ENCODE data around the gene FBXO21. TPM values are rescaled to one million over a fixed set of nuclear protein-coding genes. Genes with fewer than 3 reads are reported as not detected.

The FBXO21 gene
- polyA plus RNA-seq, 1 donor (not counting 4 experiments of a cell fraction or from before 2014, with no cell fraction given), result 21.9 TPM

DNA sequence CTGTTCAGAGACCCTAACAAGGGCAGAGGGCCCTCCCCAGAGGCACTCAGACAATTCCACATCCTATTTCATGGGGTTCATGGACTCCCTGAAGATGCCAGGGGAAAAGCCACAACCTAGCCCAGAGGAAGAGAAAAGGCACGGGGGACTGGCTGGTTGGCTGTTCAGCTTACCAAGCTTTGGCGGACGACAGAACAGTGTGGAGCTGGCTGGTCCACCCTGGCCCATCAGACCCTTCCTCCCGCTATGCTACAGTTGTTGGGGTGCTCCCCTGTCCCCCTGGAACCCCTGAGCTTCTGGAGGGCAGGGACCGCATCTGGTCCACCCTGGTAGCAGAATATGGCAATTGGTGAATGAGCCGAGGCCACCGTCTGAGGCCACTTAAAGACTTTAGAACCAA, 97.4 kb downstream of the FBXO21 start:
- FAIRE-seq (no peak), DNase-seq (ENCODE audit: low read depth, low spot score) (no peak)
- Histone ChIP-seq H3K4me1 (ENCODE audit: control insufficient read depth, extremely low read depth, insufficient read depth, low read length) (no peaks in the 10 kb centered on the region), H3K9me1 (ENCODE audit: control insufficient read depth, extremely low read depth, insufficient read depth, low read length) (no peaks in the 10 kb centered on the region), H4K20me1 (ENCODE audit: control insufficient read depth, extremely low read depth, insufficient read depth, low read length) (no peaks in the 10 kb centered on the region), H3K79me2 (ENCODE audit: control insufficient read depth, insufficient read depth, low read length) (no peaks in the 10 kb centered on the region), H3K27me3 (ENCODE audit: control insufficient read depth, extremely low read depth, insufficient read depth, low read length) (peaks cover 19% of the 10 kb centered on the region), H3K27ac (ENCODE audit: control insufficient read depth, insufficient read depth, low read length) (no peak overlapping the region), H2AFZ (ENCODE audit: control insufficient read depth, low read length) (no peak overlapping the region), H3K4me2 (ENCODE audit: control insufficient read depth, extremely low read depth, insufficient read depth, low read depth, low read length) (no peak overlapping the region), H3K9me3 (ENCODE audit: control insufficient read depth, low read depth, low read length) (no peaks in the 10 kb centered on the region), H3K9ac (ENCODE audit: control insufficient read depth, extremely low read depth, insufficient read depth, low read length) (no peak overlapping the region), H3K36me3 (ENCODE audit: control insufficient read depth in 2 of 2, extremely low read depth in 1 of 2, insufficient read depth in 2 of 2, low read length in 2 of 2) (no peaks in the 10 kb centered on the region), H3K4me3 (ENCODE audit: control insufficient read depth in 2 of 3, extremely low read depth in 1 of 3, insufficient read depth in 2 of 3, low read depth in 1 of 3, low read length in 3 of 3) (no peak overlapping the region)
- TF ChIP-seq, protein P1, sequence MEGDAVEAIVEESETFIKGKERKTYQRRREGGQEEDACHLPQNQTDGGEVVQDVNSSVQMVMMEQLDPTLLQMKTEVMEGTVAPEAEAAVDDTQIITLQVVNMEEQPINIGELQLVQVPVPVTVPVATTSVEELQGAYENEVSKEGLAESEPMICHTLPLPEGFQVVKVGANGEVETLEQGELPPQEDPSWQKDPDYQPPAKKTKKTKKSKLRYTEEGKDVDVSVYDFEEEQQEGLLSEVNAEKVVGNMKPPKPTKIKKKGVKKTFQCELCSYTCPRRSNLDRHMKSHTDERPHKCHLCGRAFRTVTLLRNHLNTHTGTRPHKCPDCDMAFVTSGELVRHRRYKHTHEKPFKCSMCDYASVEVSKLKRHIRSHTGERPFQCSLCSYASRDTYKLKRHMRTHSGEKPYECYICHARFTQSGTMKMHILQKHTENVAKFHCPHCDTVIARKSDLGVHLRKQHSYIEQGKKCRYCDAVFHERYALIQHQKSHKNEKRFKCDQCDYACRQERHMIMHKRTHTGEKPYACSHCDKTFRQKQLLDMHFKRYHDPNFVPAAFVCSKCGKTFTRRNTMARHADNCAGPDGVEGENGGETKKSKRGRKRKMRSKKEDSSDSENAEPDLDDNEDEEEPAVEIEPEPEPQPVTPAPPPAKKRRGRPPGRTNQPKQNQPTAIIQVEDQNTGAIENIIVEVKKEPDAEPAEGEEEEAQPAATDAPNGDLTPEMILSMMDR (optimal IDR thresholded peaks at IDR 0.05 in 1 of 3, IDR thresholded peaks at IDR 0.05 in 1 of 3, conservative IDR thresholded peaks at IDR 0.05 in 1 of 3; ENCODE audit: extremely low read depth in 1 of 3, insufficient read depth in 2 of 3, low read length in 3 of 3), result no peak
- no peak for TF ChIP-seq EZH2 (IDR thresholded peaks at IDR 0.05; ENCODE audit: low read length)
- dilution Hi-C loops (cut with MboI; ENCODE audit: extremely low pct_ligation_motif_present, low sequenced_read_pairs), result no loop called here

GRCh38 chr12:117092511-117092780, 97.8 kb downstream of the FBXO21 start:
- H3K4me2 ChIP-seq (ENCODE audit: control insufficient read depth, extremely low read depth, insufficient read depth, low read depth, low read length), result no peak overlapping the region
- H3K79me2 ChIP-seq (ENCODE audit: control insufficient read depth, insufficient read depth, low read length), result no peaks in the 10 kb centered on the region
- H4K20me1 ChIP-seq (ENCODE audit: control insufficient read depth, extremely low read depth, insufficient read depth, low read length), result no peaks in the 10 kb centered on the region
- H3K36me3 ChIP-seq (ENCODE audit: control insufficient read depth in 2 of 2, extremely low read depth in 1 of 2, insufficient read depth in 2 of 2, low read length in 2 of 2), result no peaks in the 10 kb centered on the region
- no peak overlapping the region for H3K4me3 ChIP-seq (ENCODE audit: control insufficient read depth in 2 of 3, extremely low read depth in 1 of 3, insufficient read depth in 2 of 3, low read depth in 1 of 3, low read length in 3 of 3)
- peaks cover 15% of the 10 kb centered on the region for H3K27me3 ChIP-seq (ENCODE audit: control insufficient read depth, extremely low read depth, insufficient read depth, low read length)
- no peaks in the 10 kb centered on the region for H3K9me3 ChIP-seq (ENCODE audit: control insufficient read depth, low read depth, low read length)
- no peaks in the 10 kb centered on the region for H3K9me1 ChIP-seq (ENCODE audit: control insufficient read depth, extremely low read depth, insufficient read depth, low read length)
- H3K9ac ChIP-seq (ENCODE audit: control insufficient read depth, extremely low read depth, insufficient read depth, low read length), result no peak overlapping the region
- H3K27ac ChIP-seq (ENCODE audit: control insufficient read depth, insufficient read depth, low read length), result no peak overlapping the region
- H3K4me1 ChIP-seq (ENCODE audit: control insufficient read depth, extremely low read depth, insufficient read depth, low read length), result no peaks in the 10 kb centered on the region
- no peak for FAIRE-seq
- no peak overlapping the region for H2AFZ ChIP-seq (ENCODE audit: control insufficient read depth, low read length)
- DNase-seq (ENCODE audit: low read depth, low spot score), result no peak
- TF ChIP-seq EZH2 (IDR thresholded peaks at IDR 0.05; ENCODE audit: low read length), result no peak
- TF ChIP-seq, protein P1 (optimal IDR thresholded peaks at IDR 0.05 in 1 of 3, IDR thresholded peaks at IDR 0.05 in 1 of 3, conservative IDR thresholded peaks at IDR 0.05 in 1 of 3; ENCODE audit: extremely low read depth in 1 of 3, insufficient read depth in 2 of 3, low read length in 3 of 3), result no peak
- dilution Hi-C loops (cut with MboI; ENCODE audit: extremely low pct_ligation_motif_present, low sequenced_read_pairs), result no loop called here

Other genes starting within 250 kb of the FBXO21 start
- 0.05 to 0.14 TPM in 2 of 3 replicates, not detected in the other for gene TESC, start 91.1 kb downstream of the FBXO21 start, polyA plus RNA-seq
- gene NOS1, start 171.2 kb upstream of the FBXO21 start, polyA plus RNA-seq, result 2.8 to 11.4 TPM (median 5.6 TPM) in 3 replicates